HG02943 (cell line): Measurements from ENCODE around the gene TMEM80.
"Not testable (repeated sequence)": the region's sequence is repeated elsewhere in the genome, so short reads cannot be mapped to it uniquely, and the experiment has no call there.

ENCODE experiments used
- ATAC-seq: cut with Tn5 transposase; IDR thresholded peaks from one replicate; pipeline ENCODE4 v1.9.1; 2021; ENCODE audit warnings: mild to moderate bottlenecking, low read depth, moderate library complexity; ENCODE audit not compliant: unreplicated experiment

TMEM80 gene

DNA sequence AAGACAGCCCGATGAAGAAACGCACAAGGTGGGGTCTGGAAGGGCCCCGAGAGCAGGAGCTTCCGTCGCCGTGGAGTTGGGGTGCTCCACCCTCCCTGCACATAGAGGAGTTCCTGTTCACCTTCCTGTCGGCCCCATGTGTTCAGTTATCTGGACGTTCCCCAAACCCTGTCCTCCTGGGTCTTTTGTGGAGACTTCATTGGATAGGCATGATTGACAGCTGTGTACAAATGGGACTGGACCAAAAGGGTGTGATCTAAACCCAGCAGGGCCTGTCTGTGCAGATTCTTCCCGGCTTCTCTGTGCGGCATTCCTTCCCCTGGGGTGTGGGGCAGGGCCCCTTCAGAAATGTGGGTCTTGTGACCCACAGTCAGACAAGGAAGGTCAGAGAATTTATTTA, 42.3 kb downstream of the TMEM80 start:
- ATAC-seq = not testable (repeated sequence)

DNA sequence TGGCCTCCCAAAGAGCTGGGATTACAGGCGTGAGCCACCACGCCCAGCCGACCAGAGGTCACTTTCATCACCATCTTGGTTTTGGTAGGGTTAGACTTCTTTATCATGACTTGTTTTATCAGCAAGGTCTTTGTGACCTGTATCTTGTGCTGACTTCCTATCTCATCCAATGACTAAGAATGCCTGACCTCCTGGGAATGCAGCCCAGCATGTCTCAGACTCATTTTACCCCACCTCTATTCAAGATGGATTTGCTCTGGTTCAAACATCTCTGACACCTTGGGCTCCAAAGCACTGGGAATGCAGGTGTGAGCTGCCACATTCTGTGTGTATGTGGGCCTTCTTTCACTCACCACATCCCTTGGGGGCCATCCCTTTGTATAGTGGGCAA, 46.5 kb downstream of the TMEM80 start:
- ATAC-seq = no peak

DNA sequence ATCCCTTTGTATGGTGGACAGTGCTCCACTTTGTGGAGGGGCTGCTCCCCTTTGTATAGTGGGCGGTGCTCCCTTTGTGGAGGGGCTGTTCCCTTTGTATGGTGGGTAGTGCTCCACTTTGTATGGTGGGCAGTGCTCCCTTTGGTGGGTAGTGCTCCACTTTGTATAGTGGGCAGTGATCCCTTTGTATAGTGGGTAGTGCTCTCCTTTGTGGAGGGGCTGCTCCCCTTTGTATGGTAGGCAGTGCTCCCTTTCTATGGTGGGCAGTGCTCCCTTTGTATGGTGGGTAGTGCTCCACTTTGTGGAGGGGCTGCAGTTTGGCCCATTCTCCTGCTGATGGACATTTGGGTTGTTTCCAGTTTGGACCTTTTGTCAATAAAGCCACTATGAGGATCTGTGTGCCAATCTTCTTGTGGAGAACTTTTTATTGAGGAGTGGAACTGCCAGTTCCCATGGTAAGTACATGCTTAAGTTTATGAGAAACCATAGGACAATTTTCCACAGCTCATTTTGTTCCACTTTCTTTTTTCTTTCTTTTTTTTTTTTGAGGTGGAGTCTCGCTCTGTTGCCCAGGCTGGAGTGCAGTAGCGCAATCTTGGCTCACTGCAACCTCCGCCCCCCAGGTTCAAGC, 47.1 kb downstream of the TMEM80 start:
- no peak for ATAC-seq

DNA sequence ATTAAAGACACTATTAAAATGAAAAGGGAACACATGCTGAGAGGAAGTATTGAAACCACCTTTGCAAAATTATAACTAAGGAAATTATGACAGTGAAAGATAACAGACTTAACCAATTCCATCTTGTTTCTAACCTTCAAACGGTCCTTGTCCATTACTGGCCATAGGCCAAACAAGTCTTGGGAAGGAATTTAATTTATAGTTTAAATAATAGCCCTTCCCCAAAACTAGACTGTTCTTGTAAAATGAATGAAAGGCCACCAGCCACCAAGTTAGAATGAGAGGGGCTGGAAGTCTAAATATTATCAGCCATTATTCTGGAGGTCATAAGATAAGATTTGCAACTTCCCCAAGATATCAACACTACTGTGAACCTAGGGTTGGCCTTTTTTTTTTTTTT, 49.8 kb downstream of the TMEM80 start:
- no peak for ATAC-seq

DNA sequence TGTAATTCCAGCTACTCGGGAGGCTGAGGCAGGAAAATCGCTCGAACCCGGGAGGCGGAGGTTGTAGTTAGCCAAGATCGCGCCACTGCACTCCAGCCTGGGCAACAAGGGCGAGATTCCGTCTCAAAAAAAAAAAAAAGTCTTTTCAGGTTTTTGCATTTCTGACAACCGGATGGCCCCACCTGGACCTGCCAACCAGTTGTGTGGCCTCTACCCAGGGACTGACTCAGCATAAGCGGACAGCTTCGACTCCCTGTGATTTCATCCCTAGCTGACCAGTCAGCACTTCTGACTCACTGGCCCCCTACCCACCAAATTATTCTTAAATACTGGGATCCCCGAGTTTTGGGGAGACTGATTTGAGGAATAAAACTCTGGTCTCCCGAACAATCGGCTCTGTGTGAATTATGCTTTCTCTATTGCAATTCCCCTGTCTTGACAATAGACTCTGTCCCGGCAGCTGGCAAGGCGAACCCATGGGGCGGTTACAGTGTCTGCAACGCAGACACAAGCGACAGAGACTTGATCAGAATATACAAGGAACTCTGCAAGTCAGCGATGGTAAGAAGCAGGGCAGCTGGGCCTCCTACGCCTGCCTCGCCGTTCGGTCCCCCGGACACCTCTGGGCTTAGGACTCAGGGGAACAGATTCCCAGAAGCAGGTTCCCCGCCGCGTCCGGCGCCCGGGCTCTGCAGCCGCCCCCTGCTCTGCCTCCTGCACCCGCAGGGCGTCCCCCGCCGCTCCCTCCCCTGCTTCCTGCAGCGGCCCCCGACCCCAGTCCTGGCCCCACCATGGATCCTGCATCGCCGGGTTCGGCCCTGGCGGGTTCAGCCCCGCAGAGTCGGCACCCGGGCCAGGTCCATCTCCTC, 50.9 kb downstream of the TMEM80 start:
- ATAC-seq = peak; percentile 35

DNA sequence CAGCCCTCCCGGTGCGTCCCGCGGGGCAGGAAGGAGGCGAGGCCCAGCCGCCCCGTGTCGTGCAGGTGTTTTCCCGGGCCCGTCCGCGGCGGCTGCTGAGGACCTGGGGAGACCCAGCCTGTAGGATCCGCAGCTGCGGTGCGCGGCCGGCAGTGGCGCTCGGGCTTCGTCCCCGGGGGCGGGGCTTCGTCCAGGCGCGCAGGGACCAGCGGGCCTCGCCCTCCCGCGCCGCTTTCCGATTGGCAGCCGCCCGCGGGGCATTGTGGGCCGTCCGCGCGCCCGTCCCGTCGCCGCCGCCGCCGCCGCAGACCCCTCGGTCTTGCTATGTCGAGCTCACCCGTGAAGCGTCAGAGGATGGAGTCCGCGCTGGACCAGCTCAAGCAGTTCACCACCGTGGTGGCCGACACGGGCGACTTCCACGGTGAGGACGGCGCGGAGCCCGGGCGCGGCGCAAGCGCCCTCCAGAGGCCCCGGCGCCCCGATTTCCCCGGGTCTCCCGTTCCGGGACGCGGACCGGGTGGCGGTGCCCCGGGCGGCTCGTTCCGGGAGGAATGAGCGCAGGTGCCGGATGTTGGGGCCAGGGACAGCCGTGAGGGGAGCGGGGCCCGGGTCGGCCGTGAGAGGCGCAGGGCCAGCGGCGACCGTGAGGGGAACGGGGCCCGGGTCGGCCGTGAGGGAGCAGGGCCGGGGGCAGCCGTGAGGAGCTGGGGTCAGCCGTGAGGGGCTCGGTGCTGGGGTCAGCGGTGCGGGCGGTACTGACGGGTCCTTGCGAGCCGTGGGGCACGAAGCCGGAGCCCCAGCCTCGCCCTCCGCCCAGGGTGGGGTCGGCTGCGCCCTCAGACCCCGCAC, 51.8 kb downstream of the TMEM80 start, which contains the start of gene TALDO1:
TSS of gene TALDO1 (plus strand) at position 307 of the 849 bp plus-strand sequence. CDS start at position 325, 18 bp downstream.
- ATAC-seq = peak; percentile 84

DNA sequence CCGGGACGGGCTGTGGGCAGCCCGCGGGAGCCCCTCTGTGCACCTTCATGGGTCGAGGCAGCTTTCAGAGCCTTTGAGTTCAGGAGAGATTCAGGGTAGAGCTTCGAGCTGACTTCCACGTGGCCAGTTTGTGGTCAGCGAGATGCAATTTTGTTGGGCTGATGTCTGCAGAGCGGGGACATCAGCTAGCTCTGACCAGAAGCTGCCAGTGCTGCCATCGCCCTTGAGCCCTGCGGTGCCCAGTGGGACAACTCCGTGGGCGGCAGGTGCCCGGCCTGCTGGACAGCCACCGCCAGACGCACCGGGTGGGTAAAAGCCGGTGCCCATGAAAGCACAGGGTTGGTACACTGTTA, 52.4 kb downstream of the TMEM80 start:
- ATAC-seq = peak; percentile 6

DNA sequence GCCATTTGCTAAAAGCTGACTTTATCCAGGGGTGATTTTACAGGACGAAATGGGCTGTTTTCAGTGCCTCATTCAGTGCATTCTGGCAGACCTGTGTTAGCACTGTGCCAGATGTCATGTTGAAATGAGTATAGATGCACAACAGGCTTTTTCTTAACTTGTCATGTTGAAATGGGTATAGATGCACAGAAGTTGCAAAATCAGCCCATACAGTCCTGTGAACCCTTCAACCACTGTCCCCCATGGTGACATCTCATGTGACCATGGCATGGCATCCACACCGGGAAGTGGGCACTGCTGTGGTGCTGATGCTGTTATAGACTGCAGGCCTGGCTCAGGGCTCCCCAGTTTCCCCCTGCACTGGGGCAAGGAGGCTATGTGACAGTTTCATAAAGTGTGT, 54.1 kb downstream of the TMEM80 start:
- no peak for ATAC-seq
